ENCODE data around the gene BRPF3.

The BRPF3 gene

DNA sequence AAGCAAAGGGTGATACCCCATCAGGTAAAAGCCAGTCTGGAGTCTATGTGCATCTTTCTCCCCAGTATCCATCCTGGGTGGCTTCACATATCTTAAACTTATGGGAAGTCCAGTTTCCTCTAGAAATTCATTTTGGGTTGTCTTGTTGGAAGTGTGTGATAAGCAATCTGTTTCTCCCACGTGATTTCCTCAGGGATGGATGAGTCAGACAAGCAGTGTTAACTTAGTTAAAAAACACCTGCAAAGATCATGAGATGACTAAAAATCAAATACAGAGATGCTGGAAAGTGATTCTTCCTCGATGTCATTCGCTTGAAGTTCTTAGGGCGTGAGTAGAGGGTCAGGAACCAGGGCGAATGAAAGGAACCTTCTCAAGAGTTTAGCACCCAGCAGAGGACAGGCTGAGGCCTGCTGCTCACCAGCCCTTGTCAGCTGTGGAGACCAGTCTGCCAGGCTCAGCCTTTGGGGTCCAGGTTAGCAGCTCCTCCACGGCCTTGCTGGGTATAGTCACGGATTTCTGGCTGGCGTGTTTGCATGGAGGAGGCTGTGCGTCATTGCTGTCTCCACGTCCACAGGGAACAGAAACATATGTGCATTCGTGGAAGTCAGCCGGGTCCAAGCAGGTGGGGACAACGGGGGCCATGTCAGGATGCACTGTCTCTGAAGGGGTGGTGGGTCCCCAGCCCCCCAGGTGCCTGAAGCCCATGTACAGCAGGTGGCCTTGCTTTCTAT is 70.5 kb downstream of the BRPF3 start:
- FAIRE-seq (no peak), DNase-seq (ENCODE audit: low spot score) (no peak)

DNA sequence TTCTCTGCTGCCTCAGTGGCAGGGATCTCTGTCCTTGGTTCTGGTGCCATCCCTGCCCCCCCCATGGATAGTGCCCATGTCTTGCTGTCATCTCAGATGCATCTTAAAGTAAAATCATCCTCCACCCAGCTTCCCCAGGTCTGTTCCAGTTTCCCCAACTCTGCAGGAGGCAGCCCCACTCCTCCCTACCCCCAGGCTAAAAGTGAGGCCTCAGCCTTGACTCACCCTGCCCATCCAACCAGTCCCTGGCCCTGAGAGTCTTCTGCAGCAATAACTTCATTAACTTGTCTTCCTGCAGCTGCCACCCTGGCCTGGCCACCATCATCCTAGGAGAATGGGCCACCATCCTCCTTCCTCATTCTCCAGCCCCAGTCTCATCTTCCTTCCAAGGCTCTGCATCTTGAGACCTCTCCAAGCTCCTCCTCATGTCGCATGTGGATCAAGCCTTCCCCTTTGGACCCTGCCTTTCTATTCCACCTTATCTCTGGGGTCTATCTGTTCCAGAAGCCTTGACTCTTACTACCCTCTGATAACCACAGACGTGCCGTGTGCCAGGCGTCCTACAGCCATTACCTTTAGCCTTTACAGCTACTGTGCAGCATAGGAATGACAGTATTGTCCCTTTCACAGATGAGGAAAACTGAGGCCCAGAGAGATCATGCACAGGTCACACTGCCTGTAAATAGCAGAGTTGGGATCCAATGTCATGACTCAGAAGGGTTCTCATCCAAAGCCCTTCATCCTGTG is 71.4 kb downstream of the BRPF3 start:
- FAIRE-seq, result no peak
- no peak for DNase-seq (ENCODE audit: low spot score)

DNA sequence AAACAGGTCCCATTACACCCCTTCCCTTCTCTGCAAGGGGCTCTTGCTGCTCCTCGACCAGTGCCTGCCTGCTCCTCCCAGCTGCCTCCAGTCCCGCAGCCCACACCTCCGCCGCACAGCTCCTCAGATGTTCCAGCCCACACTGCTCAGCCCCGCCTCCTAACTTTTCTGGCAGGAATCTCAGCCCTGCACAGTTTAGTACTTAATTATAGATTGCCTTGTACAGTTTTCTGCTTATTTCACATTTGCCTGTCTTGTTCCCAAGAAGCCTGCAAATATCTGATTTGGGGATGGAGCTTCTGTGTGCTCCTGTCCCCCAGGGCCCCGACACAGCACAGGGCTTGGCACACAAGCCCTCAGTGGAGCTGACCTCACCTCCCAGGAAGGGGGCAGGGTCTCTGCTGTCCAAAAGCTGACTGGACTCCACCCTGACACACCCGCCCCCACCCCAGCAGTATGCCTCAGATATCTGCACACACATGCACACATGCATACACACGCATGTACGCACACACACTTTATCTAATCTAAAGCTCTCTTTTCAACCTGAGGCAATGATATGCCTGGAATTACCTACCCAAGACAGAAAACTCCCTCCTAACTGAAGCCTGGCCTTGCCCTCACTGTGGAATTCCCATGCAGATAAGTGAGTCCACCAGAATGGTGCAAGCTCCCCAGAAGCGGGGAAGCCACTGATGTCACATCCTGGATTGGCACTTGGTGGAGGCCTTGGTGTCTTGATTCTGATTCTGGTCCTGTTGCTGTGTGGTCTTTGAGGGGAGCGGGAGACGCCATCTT is 72.1 kb downstream of the BRPF3 start:
- FAIRE-seq, result no peak
- DNase-seq (ENCODE audit: low spot score), result no peak

DNA sequence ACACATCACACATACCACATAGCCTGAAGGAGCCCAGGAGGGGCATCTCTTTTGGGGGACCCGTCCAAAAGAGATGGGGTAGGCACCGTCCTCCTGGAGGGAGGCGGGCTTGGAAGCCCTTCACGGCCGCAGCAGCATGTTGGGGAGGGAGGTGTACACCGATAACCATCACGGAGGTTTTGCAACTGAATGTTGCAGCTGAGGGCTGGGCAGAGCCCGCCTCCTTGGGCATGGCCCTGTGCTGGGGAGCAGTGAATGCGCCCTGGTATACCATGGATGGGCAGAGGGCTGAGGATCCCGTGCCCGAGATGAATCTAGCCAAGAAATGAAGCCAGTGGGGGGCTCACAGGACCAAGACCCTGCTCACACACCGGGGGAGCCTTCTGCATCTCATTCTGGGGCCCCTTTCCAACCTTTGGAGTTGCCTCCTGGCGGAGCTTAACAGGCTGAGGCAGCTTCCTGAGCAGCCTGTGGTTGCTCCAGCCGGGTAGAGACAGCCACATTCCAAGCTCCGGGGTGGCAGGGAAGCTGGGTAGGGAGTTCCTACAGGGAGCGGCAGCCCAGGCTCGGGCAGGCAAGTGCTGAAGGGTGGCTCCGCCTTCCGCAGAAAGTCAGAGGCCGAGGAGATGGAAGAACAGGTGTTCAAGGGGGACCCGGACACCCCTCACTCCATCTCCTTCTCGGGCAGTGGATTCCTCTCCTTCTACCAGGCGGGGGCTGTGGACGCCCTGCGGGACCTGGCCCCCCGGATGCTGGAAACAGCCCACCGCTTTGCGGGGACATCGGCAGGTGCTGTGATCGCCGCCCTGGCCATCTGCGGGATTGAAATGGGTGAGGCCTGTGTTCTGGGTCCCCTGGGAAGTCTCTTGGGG is 73.5 kb downstream of the BRPF3 start, which contains the start of gene PNPLA1:
Gene PNPLA1 (plus strand): TSS at position 227 of the 872 bp plus-strand sequence. CDS start 400 bp downstream, at position 627.
- FAIRE-seq, result no peak
- no peak for DNase-seq (ENCODE audit: low spot score)

DNA sequence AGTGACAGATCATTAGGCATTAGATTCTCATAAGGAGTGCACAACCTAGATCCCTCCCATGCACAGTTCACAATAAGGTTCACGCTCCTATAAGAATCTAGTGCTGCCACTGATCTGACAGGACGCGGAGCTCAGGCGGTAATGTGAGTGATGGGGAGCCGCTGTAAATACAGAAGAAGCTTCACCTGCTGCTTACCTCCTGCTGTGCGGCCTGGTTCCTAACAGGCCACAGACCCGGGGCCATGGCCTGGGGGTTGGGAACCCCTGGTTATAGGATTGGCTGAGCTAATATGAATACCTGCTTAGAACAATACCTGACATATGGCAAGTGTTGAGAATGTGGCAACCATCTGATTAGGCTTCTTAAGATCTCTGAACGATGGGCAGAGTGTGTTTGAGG is 75.7 kb downstream of the BRPF3 start:
- no peak for FAIRE-seq
- DNase-seq (ENCODE audit: low spot score), result no peak

DNA sequence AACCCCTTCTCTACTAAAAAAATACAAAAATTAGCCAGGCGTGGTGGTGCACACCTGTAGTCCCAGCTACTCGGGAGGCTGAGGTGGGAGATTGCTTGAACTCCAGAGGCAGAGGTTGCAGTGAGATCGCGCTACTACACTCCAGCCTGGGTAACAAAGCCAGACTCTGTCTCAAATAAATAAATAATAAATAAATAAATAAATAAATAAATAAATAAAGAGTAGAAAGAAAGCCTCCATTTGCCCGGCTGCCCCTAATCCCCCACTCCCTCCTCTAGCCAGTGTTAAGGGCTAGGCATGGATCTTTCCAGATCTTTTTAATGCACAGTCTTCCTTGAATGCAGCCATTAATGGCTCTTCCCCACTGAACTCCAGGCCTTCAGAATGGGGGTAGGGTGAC is 76.5 kb downstream of the BRPF3 start:
- DNase-seq (ENCODE audit: low spot score), result no peak
- FAIRE-seq, result no peak

DNA sequence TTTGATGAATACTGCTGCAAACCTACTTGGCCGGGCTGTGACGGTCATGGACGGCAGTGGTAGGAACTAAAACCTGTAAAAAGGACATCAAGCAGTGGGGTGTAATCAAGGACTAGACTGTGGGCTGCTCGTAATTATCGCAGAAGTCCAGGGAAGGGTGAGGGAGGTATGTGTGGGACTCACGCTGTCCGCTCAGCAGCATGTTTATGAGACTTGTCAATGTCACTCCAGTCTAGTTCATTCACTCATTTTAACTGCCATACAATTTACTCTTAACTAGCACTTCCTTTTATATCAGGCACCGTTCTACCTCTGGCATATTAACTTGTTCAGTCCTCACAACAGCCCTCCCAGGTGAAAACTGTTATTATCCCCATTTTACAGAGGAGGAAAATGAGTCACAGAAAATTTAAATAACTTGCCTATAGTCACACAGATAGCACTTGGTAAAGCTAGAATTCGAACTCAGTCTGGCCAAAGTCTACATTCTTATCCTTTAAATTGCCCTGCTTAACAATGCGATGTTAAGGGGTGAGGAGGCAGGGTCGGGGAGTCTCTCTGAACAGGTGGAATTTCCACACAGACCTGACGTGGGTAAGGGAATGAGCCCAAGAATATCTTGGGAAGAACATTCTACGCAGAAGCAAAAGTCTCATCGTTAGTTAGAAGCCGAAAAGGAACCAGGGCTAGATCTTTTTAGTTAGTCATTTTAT is 77.4 kb downstream of the BRPF3 start:
- FAIRE-seq (no peak), DNase-seq (ENCODE audit: low spot score) (no peak)

DNA sequence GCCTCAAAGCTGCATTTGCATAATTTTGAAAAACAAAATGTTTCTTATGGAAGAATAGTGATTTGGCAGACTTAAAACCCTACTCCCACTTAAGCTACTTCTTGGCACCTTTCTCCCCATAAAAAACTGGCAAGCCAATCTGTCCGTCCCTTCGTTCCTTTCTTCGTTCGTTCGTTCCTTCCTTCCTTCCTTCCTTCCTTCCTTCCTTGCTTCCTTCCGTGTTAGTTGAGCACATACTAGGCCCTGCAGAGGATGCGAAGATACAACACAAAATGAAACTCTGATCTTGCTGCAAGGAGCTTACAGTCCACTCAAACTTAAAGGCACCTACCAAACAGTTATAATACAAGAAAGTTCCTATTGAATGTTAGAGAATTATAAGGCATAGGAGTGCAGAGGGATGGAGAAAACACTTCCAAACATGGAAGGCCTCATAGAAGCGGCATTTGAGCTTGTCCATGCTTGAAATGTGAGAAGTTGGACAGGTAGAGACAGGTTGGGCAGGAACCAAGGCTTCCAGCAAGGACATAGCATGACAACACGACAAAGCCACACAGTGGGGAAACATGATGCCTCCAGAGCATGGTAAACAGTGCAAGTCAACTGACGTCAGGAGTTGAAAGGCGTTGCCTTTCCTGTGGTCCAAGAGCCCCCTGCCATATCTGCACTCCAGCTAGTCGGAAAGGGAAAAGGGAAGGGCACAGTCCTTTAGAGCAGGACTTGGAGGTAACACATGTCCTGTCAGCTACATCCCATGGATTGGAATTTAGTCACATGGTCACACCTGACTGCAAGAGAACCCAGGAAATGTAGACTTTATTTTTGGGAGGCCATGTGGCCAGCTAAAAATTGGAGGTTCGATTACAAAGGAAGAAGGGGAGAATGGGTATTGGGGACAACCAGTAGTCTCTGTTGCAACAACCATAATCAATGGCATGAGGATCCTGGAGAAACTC is 80.3 kb downstream of the BRPF3 start:
- DNase-seq (ENCODE audit: low spot score), result no peak

DNA sequence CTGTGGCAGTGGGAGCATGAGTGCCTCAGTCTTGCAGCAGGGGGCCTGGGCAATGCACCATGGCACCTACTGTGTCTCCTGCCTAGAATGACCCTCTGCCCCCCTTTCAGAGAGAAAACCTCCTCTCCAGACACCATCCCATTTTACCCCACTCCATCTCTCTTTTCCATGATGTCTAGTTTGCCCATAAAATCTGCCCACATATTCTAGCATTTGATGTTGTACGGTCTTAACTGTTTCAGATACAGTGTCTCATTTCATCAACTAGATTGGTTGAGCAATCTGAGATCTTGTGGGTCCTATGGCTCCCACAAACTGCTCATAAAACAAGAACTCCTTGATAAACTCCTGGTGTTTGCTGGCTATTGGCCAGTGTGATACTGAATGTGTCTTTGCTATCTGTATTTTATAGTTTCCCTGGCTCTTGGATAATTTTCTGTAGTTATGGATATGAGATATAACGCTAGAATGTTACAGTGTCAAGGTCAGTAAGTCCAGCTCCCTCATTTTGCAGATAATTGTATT is 81.5 kb downstream of the BRPF3 start:
- DNase-seq (ENCODE audit: low spot score) (no peak), FAIRE-seq (no peak)

More for the DNA sequence above, 80.3 kb downstream of the BRPF3 start:
- FAIRE-seq, result no peak

DNA sequence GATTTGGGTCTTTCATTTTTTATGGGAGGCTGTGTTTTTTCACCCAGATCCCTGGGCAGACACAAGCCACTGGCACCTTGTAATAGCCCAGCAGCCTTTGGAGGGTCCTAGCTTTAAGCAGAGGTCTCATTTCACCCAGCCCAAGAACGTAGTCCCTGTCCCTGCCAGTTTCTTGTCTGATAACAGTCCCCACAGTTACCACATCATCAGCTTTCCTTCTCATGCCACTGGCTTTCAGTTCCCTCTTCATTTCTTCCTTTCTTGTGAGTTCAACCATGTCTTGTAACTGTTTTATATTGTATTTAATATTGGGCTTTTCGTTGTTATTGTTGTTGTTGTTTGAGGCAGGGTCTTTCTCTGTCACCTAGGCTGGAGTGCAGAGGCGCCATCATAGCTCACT is 83.9 kb downstream of the BRPF3 start:
- DNase-seq (ENCODE audit: low spot score) (no peak), FAIRE-seq (no peak)

DNA sequence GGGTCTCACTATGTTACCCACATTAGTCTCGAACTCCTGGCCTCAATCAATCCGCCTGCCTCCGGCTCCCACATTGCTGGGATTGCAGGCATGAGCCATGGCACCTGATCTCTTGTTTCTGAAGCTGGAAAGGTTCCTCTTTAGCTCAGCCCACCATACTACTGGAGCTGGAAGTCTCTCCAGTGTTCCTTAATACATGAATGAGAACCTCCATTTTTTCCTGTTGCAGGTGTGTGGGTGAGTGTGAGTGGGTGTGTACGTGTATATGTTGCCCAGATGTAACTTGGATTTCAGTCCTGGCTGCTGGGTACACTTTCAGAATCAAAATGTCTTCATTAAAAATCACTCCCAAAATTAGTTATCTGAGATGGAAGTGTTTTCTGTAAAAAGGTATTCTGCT is 84.4 kb downstream of the BRPF3 start:
- DNase-seq (ENCODE audit: low spot score), result no peak
- FAIRE-seq, result no peak
